Measurements from ENCODE around the gene SLC4A5. TPM values are rescaled to one million over a fixed set of nuclear protein-coding genes. Genes with fewer than 3 reads are reported as not detected.

SLC4A5 gene
- total RNA-seq, 1 experiment from 2014 or later = 1.8 TPM

GRCh38 chr2:74186038-74186437, 157.2 kb downstream of the SLC4A5 start:
- no peaks in the 10 kb centered on the region for H3K36me3 Mint-ChIP-seq
- no peak overlapping the region for H3K4me3 Mint-ChIP-seq
- H3K4me1 Mint-ChIP-seq = peaks cover 19% of the 10 kb centered on the region
- TF ChIP-seq ZNF416 (CRISPR knock-in tag; IDR thresholded peaks at IDR 0.05) (no peak), ATF6 (CRISPR knock-in tag; IDR thresholded peaks at IDR 0.05) (no peak), NFE2L1 (CRISPR knock-in tag; IDR thresholded peaks at IDR 0.05) (no peak), FOXP1 (CRISPR knock-in tag; IDR thresholded peaks at IDR 0.05; ENCODE audit: borderline replicate concordance) (no peak), ZNF425 (CRISPR knock-in tag; conservative IDR thresholded peaks at IDR 0.05) (no peak)
- no peaks in the 10 kb centered on the region for H3K9me3 Mint-ChIP-seq
- ChIA-PET CTCF (interaction anchor here (1.8 kb wide), 1 partner anchor 47 kb away, joined by 5 read pairs; no protein-coding TSS in a partner anchor), POLR2A (no interaction called here)
- H3K27ac Mint-ChIP-seq = no peak overlapping the region
- ATAC-seq (no peak), DNase-seq (ENCODE audit: low spot score) (no peak)
- H3K27me3 Mint-ChIP-seq (ENCODE audit: low read depth) = no peaks in the 10 kb centered on the region; the same call in none of the 2 replicates

GRCh38 chr2:74183878-74184277, 159.3 kb downstream of the SLC4A5 start:
- no peak overlapping the region for H3K27ac Mint-ChIP-seq
- H3K4me1 Mint-ChIP-seq = peaks cover 18% of the 10 kb centered on the region
- no peak overlapping the region for H3K4me3 Mint-ChIP-seq
- no peak for TF ChIP-seq ZNF121 (CRISPR knock-in tag; IDR thresholded peaks at IDR 0.05)
- TF ChIP-seq ERG (CRISPR knock-in tag; IDR thresholded peaks at IDR 0.05) = no peak
- TF ChIP-seq NR3C1 (CRISPR knock-in tag; conservative IDR thresholded peaks at IDR 0.05; ENCODE audit: low read depth) = no peak
- no peak for TF ChIP-seq FOXJ3 (CRISPR knock-in tag; IDR thresholded peaks at IDR 0.05; ENCODE audit: borderline replicate concordance)
- no peak for TF ChIP-seq ZBTB21 (CRISPR knock-in tag; IDR thresholded peaks at IDR 0.05; ENCODE audit: borderline replicate concordance)
- no peak for TF ChIP-seq ZNF317 (CRISPR knock-in tag; IDR thresholded peaks at IDR 0.05; ENCODE audit: borderline replicate concordance, low read depth)
- no peak for TF ChIP-seq FOXK1 (CRISPR knock-in tag; IDR thresholded peaks at IDR 0.05)
- no peak for TF ChIP-seq ESRRA (CRISPR knock-in tag; IDR thresholded peaks at IDR 0.05; ENCODE audit: borderline replicate concordance)
- TF ChIP-seq PRRX2 (CRISPR knock-in tag; IDR thresholded peaks at IDR 0.05) = no peak
- no peak for TF ChIP-seq E2F5 (CRISPR knock-in tag; IDR thresholded peaks at IDR 0.05)
- TF ChIP-seq ZNF263 (CRISPR knock-in tag; IDR thresholded peaks at IDR 0.05; ENCODE audit: low read depth) = no peak
- TF ChIP-seq ZNF671 (CRISPR knock-in tag; IDR thresholded peaks at IDR 0.05) = no peak
- ATAC-seq (no peak), DNase-seq (ENCODE audit: low spot score) (no peak)
- ChIA-PET POLR2A (no interaction called here), CTCF (no interaction called here)
- no peaks in the 10 kb centered on the region for H3K9me3 Mint-ChIP-seq
- no peaks in the 10 kb centered on the region; the same call in 1 of the 2 replicates for H3K27me3 Mint-ChIP-seq (ENCODE audit: low read depth)
- no peaks in the 10 kb centered on the region for H3K36me3 Mint-ChIP-seq

GRCh38 chr2:74181739-74182138, 161.5 kb downstream of the SLC4A5 start:
- H3K4me3 Mint-ChIP-seq = no peak overlapping the region
- ATAC-seq (no peak), DNase-seq (ENCODE audit: low spot score) (no peak)
- H3K4me1 Mint-ChIP-seq = peaks cover 10% of the 10 kb centered on the region
- TF ChIP-seq MYBL2 (CRISPR knock-in tag; IDR thresholded peaks at IDR 0.05) (no peak), NR3C1 (CRISPR knock-in tag; conservative IDR thresholded peaks at IDR 0.05; ENCODE audit: low read depth) (no peak), ZNF423 (CRISPR knock-in tag; IDR thresholded peaks at IDR 0.05) (no peak), STAT6 (CRISPR knock-in tag; conservative IDR thresholded peaks at IDR 0.05; ENCODE audit: low read depth) (no peak), HMGA2 (CRISPR knock-in tag; IDR thresholded peaks at IDR 0.05) (no peak), FOXP1 (CRISPR knock-in tag; IDR thresholded peaks at IDR 0.05; ENCODE audit: borderline replicate concordance) (no peak)
- CTCF ChIA-PET = interaction anchor here (0.6 to 1.7 kb wide), 4 partner anchors 30 to 210 kb away, joined by 3 to 4 read pairs (median 3); partner anchors contain the start of gene BOLA3
- POLR2A ChIA-PET = interaction anchor here (0.7 to 1.2 kb wide), 2 partner anchors 16 to 53 kb away, joined by 3 to 5 read pairs; partner anchors contain the start of gene MTHFD2
- H3K9me3 Mint-ChIP-seq = no peaks in the 10 kb centered on the region
- no peak overlapping the region for H3K27ac Mint-ChIP-seq
- peaks cover 2% of the 10 kb centered on the region; the same call in 1 of the 2 replicates for H3K36me3 Mint-ChIP-seq
- no peaks in the 10 kb centered on the region for H3K27me3 Mint-ChIP-seq (ENCODE audit: low read depth)
